ENCODE results near the gene ATF7IP2. TPM values are rescaled to one million over a fixed set of nuclear protein-coding genes. Genes with fewer than 3 reads are reported as not detected.
"Not testable (repeated sequence)": the region's sequence is repeated elsewhere in the genome, so short reads cannot be mapped to it uniquely, and the experiment has no call there.

Gene ATF7IP2
- total RNA-seq, 2 experiments from 2014 or later = 19.4 to 20.3 TPM

DNA sequence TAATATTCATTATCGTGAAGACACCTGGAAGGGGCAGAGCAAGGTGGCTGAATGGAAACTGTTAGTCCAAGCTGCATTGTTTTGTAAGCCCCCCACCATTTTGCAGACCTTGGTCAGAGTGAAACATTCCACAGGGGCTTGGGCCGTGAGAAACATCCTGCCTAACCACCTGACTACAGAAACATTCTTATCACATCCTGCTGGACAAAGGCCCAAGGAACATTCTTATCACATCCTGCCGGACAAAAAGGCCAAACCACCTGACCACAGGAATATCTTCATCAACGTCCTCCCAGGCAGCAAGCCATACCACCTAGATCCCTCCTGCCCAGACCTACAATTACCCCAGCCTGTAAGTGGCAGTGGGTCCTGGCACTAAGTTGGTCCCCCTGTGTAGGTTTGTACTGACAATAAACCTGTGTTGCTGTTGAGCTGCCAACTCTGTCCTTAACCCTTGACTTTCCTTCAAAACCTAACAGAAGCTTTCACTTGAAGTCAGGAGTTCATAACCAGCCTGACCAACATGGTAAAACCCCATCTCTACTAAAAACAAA, 19.6 kb downstream of the ATF7IP2 start:
- Mint-ChIP-seq H3K4me1 (peaks cover 7% of the 10 kb centered on the region), H3K27me3 (no peaks in the 10 kb centered on the region), H3K4me3 (no peak overlapping the region), H3K27ac (no peak overlapping the region), H3K9me3 (peaks cover 59% of the 10 kb centered on the region), H3K36me3 (peaks cover 90% of the 10 kb centered on the region)
- DNase-seq = no peak

- no peak overlapping the region for H3K27ac Mint-ChIP-seq
- peaks cover 55% of the 10 kb centered on the region for H3K9me3 Mint-ChIP-seq
- no peak overlapping the region for H3K4me3 Mint-ChIP-seq
- H3K36me3 Mint-ChIP-seq = peaks cover 88% of the 10 kb centered on the region
- no peaks in the 10 kb centered on the region for H3K27me3 Mint-ChIP-seq
- DNase-seq = no peak
- H3K4me1 Mint-ChIP-seq = no peaks in the 10 kb centered on the region
Measured at GRCh38 chr16:10408824-10409381, 23.0 kb downstream of the ATF7IP2 start.

DNA sequence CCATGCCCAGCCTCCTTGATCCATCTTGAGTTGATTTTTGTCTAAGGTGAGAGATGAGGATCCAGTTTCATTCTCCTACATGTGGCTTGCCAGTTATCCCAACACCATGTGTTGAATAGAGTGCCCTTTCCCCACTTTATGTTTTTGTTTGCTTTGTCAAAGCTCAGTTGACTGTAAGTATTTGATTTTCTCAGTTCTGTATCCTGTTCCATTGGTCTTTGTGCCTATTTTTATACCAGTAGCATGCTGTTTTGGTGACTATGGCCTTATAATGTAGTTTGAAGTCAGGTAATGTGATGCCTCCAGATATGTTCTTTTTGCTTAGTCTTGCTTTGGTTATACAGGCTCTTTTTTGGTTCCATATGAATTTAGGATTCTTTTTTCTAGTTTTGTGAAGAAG, 23.9 kb downstream of the ATF7IP2 start:
- not testable (repeated sequence) for H3K4me3 Mint-ChIP-seq

DNA sequence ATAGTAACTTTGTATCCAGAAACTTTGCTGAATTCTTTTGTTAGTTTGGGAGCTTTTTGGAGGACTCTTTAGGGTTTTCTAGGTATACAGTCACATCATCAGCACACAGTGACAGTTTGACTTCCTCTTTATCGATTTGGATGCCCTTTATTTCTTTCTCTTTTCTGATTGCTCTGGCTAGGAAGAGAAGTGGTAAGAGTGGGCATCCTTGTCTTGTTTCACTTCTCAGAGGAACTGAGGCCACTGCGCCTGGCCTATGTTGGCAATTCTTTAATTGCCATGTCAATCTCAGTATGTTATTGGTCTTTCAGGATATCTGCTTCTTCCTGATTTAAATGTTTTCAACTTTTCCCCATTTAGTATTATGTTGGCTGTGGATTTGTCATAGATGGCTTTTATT, 24.6 kb downstream of the ATF7IP2 start:
- Mint-ChIP-seq H3K9me3 (peaks cover 64% of the 10 kb centered on the region), H3K36me3 (peaks cover 89% of the 10 kb centered on the region), H3K27me3 (no peaks in the 10 kb centered on the region), H3K4me3 (no peak overlapping the region), H3K4me1 (no peaks in the 10 kb centered on the region), H3K27ac (peak overlapping the region; percentile 17)
- no peak for DNase-seq

More for the DNA sequence above, 23.9 kb downstream of the ATF7IP2 start:
- H3K27me3 Mint-ChIP-seq, H3K4me1 Mint-ChIP-seq, H3K27ac Mint-ChIP-seq, DNase-seq: not testable (repeated sequence)
- H3K36me3 Mint-ChIP-seq = peaks cover 88% of the 10 kb centered on the region
- peaks cover 57% of the 10 kb centered on the region for H3K9me3 Mint-ChIP-seq

- peaks cover 91% of the 10 kb centered on the region for H3K36me3 Mint-ChIP-seq
- no peaks in the 10 kb centered on the region for H3K4me1 Mint-ChIP-seq
- no peaks in the 10 kb centered on the region for H3K27me3 Mint-ChIP-seq
- H3K27ac Mint-ChIP-seq = no peak overlapping the region
- no peak for DNase-seq
- peaks cover 73% of the 10 kb centered on the region for H3K9me3 Mint-ChIP-seq
- no peak overlapping the region for H3K4me3 Mint-ChIP-seq
Measured at GRCh38 chr16:10412935-10413601, 27.2 kb downstream of the ATF7IP2 start.

DNA sequence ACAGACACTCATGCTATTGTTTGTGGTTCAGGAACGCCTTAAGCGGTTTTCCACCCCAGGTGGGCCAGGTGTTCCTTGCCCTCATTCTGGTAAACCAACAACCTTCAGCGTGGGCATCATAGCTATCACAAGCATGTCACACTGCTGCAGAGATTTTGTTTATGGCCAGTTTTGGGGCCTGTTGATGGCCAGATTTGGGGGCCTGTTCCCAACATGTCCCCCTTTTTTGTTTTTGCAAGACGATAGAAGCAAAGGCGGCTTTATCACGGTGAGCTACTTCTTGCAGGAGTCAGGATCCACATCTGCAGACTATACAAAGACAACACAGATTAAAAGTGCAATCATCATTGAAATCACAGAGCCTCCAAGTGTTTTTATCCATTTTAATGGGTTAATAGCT, 32.3 kb downstream of the ATF7IP2 start:
- H3K4me1 Mint-ChIP-seq, DNase-seq, H3K4me3 Mint-ChIP-seq, H3K27ac Mint-ChIP-seq, H3K27me3 Mint-ChIP-seq: not testable (repeated sequence)
- H3K9me3 Mint-ChIP-seq = peaks cover 66% of the 10 kb centered on the region
- H3K36me3 Mint-ChIP-seq = peaks cover 90% of the 10 kb centered on the region

GRCh38 chr16:10419701-10420100, 33.8 kb downstream of the ATF7IP2 start:
- peaks cover 85% of the 10 kb centered on the region for H3K36me3 Mint-ChIP-seq
- no peak overlapping the region for H3K27ac Mint-ChIP-seq
- no peak overlapping the region for H3K4me3 Mint-ChIP-seq
- no peaks in the 10 kb centered on the region for H3K4me1 Mint-ChIP-seq
- no peak for DNase-seq
- H3K27me3 Mint-ChIP-seq = no peaks in the 10 kb centered on the region
- peaks cover 57% of the 10 kb centered on the region for H3K9me3 Mint-ChIP-seq

GRCh38 chr16:10421596-10421995, 35.7 kb downstream of the ATF7IP2 start:
- Mint-ChIP-seq H3K27me3 (no peaks in the 10 kb centered on the region), H3K4me3 (no peak overlapping the region), H3K36me3 (peaks cover 67% of the 10 kb centered on the region), H3K9me3 (peaks cover 39% of the 10 kb centered on the region), H3K27ac (no peak overlapping the region), H3K4me1 (no peaks in the 10 kb centered on the region)
- DNase-seq = no peak

GRCh38 chr16:10428433-10429168, 42.7 kb downstream of the ATF7IP2 start:
- no peak overlapping the region for H3K27ac Mint-ChIP-seq
- H3K27me3 Mint-ChIP-seq = no peaks in the 10 kb centered on the region
- no peak overlapping the region for H3K4me3 Mint-ChIP-seq
- DNase-seq = no peak
- peaks cover 29% of the 10 kb centered on the region for H3K36me3 Mint-ChIP-seq
- H3K4me1 Mint-ChIP-seq = peaks cover 2% of the 10 kb centered on the region
- peaks cover 2% of the 10 kb centered on the region for H3K9me3 Mint-ChIP-seq

- not testable (repeated sequence) for H3K27ac Mint-ChIP-seq, H3K4me3 Mint-ChIP-seq, DNase-seq, H3K27me3 Mint-ChIP-seq, H3K4me1 Mint-ChIP-seq, H3K9me3 Mint-ChIP-seq
- peaks cover 35% of the 10 kb centered on the region for H3K36me3 Mint-ChIP-seq
Measured at GRCh38 chr16:10429299-10429969, 43.6 kb downstream of the ATF7IP2 start.

DNA sequence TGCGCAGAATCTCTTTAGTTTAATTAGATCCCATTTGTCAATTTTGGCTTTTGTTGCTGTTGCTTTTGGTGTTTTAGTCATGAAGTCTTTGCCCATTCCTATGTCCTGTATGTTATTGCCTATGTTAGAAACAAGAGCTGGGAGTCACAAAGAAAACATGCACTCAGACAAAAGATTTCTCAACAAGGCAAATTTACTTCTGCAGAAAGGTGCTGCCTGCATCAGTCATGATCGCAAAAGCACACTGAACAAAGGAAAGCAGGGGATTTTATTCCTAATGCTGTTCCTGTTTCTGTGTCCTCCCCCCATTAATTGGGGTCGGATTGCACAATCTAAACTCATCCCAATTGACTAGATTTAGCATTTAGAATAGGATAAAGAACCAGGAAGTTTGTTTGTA, 55.9 kb downstream of the ATF7IP2 start:
- H3K36me3 Mint-ChIP-seq = peaks cover 79% of the 10 kb centered on the region
- H3K27ac Mint-ChIP-seq = no peak overlapping the region
- H3K27me3 Mint-ChIP-seq = no peaks in the 10 kb centered on the region
- no peak overlapping the region for H3K4me3 Mint-ChIP-seq
- no peaks in the 10 kb centered on the region for H3K4me1 Mint-ChIP-seq
- DNase-seq = no peak
- H3K9me3 Mint-ChIP-seq = peaks cover 45% of the 10 kb centered on the region

DNA sequence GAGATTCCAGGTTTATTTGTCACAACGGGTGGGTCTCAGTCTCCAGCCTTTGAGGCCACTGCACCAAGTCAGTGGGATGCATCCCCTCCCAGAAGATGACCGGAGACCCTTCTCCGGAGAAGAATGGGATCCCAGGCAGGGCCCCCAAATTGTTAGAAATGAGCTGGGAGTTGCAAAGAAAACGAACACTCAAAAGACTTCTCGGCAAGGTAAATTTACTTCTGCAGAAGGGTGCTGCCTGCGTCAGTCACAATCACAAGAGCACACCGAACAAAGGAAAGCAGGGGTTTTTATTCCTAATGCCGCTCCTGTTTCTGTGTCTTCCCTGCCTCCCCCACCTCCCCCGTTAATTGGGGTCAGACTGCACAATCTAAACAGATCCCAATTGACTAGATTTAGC, 61.4 kb downstream of the ATF7IP2 start:
- DNase-seq = no peak
- H3K36me3 Mint-ChIP-seq = peaks cover 97% of the 10 kb centered on the region
- H3K4me3 Mint-ChIP-seq = no peak overlapping the region
- no peaks in the 10 kb centered on the region for H3K4me1 Mint-ChIP-seq
- H3K27ac Mint-ChIP-seq = no peak overlapping the region
- H3K27me3 Mint-ChIP-seq = no peaks in the 10 kb centered on the region
- H3K9me3 Mint-ChIP-seq = peaks cover 60% of the 10 kb centered on the region

GRCh38 chr16:10452208-10453158, 66.6 kb downstream of the ATF7IP2 start:
- Mint-ChIP-seq H3K4me1 (peaks cover 11% of the 10 kb centered on the region), H3K9me3 (peaks cover 29% of the 10 kb centered on the region), H3K36me3 (peaks cover 78% of the 10 kb centered on the region)
- DNase-seq, H3K27me3 Mint-ChIP-seq, H3K4me3 Mint-ChIP-seq, H3K27ac Mint-ChIP-seq: not testable (repeated sequence)

GRCh38 chr16:10453159-10453510, 67.3 kb downstream of the ATF7IP2 start:
- no peak for DNase-seq
- peaks cover 25% of the 10 kb centered on the region for H3K9me3 Mint-ChIP-seq
- H3K4me3 Mint-ChIP-seq = no peak overlapping the region
- peaks cover 76% of the 10 kb centered on the region for H3K36me3 Mint-ChIP-seq
- H3K27me3 Mint-ChIP-seq = no peaks in the 10 kb centered on the region
- H3K4me1 Mint-ChIP-seq = peaks cover 11% of the 10 kb centered on the region
- no peak overlapping the region for H3K27ac Mint-ChIP-seq

Measured in activated naive CD8-positive, alpha-beta T cell treated with anti-CD3 and anti-CD28 coated beads for 36 hours (primary cell).